GOT3 (cell line): ENCODE measurements around the gene DYNLRB1.

Experiments used
- DNase-seq: peaks from one replicate; lab custom pipeline; 2025; ENCODE audit warnings: mixed read lengths; lab: John Stamatoyannopoulos, UW

Gene DYNLRB1

GRCh38 chr20:34534391-34535165, 18.4 kb downstream of the DYNLRB1 start:
- no peak for DNase-seq

GRCh38 chr20:34535301-34535840, 19.1 kb downstream of the DYNLRB1 start:
- DNase-seq, result no peak

GRCh38 chr20:34535857-34536256, 19.6 kb downstream of the DYNLRB1 start:
- DNase-seq, result no peak

DNA sequence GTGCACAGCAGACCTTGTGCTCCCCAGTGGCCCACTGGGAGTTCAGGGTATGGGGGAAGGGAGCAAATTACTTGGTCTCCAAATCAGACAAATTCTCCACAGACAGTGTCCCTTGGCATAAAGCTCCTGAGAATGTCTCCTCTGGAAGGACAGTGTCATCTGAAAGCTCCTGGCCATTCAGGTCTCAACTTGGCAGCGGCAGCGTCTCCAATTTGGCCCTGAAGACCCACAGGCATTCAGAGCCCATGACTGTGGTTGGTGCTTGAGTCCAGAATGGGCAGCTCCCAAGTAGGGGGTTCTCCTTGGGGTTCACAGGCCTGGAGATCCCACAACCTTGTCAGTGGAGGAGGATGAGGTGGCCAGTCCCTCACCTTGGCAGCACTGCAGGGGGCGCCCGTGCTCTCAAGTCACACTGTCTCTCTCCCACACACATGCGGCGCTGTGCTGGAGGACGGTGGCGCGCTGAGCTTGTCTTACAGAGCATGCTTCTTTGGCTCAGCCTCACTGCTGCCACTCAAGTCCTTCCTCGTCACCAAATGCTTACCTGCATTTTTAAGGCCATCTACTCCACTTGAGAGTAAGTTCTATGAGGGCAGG, 20.7 kb downstream of the DYNLRB1 start:
- no peak for DNase-seq

DNA sequence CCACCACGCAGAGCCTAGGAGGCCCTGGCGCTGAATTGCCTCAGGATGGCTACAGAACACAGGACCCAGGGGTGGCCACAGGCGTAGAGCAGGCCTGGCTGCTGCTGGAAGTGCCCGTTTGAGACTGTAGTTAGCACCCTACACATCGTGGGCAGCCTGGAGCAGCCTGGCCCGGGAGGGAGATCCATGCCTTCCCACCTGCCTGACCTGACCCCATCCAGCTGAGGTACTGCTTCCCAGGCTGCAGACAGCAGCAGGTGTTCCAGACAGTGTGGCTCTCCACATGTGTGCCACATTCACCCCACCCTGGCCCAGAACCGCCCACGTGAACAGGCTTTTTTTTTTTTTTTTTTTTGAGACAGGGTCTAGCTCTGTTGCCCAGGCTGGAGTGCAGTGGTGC, 21.4 kb downstream of the DYNLRB1 start:
- no peak for DNase-seq

GRCh38 chr20:34538671-34539123, 22.5 kb downstream of the DYNLRB1 start:
- DNase-seq, result no peak

DNA sequence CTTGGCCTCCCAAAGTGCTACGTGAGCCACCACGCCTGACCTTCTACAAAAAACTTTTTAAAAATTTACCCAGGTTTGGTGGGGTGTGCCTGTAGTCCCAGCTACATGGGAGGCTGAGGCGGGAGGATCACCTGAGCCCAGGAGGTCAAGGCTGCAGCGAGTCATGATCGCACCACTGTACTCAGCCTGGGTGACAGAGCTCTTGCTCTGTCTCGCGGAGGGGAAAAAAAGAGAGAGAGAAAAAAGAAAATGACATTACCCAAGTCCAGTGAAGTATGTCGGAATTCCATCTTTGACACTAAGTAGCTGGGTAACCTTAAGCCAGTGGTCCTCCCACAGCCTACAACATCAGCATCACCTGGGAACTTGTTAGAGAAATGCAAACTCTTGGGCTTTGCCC, 23.5 kb downstream of the DYNLRB1 start:
- DNase-seq, result no peak

GRCh38 chr20:34540596-34541263, 24.5 kb downstream of the DYNLRB1 start:
- DNase-seq, result no peak

- DNase-seq, result no peak
These were observed 25.2 kb downstream of the DYNLRB1 start for GRCh38 chr20:34541264-34541901.

GRCh38 chr20:34541917-34542316, 25.7 kb downstream of the DYNLRB1 start:
- DNase-seq, result no peak

- no peak for DNase-seq
These were observed 26.2 kb downstream of the DYNLRB1 start for GRCh38 chr20:34542439-34542838.

DNA sequence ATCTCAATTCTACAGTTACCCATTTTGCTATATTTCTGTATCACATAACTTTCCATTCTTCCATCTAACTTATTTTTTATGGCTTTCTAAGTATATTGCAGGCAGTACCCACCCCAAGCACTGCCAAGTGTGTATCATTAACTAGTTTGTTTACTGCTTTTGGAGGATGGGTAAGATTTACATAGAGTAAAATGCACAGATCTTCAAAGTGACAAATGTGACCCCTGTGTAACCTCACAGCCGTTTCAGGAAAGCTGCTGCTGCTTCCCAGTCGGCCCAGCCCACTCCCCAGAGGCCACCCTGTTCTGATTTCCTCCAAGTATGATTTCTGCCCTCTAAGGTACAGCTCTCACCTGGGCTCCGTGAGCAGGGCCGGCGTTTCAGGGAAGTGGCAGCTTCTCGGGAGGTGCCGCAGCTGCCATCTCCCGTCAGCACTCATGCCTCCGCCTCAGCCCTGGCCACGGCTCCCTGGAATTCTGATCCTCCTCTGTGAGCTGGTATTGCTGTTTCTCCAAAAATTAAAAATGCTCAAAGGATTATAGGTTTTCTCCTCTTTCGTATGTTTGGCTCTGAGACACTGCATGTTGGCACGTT, 27.3 kb downstream of the DYNLRB1 start:
- no peak for DNase-seq

DNA sequence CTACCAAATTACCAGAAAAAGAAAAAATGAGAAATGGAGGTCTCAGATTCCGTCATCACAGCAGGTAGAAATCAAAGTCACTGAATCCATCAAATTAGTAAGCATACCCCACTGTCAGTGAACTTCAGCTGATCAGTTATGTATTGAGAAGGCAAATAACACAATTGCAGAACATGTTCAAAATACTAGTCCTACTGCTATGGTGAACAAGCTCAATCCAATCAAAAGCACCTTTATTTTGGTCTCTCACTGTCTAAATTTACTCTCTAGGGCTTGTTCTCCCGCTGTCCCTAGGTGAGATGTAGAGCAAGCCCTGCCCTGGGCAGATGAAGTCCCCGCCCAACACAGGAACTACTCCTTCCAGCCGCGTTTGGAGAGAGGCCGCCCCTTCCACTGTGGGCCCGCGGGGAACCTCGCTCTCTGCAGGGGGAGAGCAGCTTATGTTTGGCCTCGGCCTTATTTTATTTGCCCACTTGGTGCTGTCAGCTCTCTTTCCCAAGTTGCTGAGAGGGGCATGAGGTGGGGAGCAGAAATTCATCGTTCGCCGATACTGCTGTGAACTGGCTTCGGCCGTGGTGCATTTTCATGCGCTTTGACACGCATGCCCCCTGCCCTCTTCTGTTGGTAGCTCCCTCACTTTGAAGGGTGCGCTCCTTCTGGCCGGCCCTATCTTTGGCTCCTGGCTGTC, 28.0 kb downstream of the DYNLRB1 start:
- DNase-seq, result peak; percentile 93

DNA sequence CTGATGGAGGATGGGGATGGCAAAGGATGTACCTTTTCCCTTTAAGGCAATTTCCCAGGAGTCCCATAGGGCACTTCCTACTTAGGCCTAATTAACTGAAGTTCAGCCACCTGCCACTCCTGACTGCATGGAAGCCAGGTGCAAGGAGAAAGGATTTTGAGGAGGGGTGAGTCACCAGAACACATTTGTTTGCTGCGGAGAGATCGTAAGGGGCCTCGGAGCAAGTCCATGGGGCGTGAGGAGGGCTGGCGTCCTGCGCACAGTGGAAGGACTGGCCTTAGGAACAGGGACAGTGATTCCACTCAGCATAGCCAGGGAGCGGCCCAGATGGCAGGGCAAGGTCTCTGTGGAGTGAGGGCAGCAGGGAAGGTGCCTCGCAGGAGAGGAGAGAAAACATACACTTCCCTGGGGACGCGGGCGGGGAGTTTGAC, 30.5 kb downstream of the DYNLRB1 start:
- DNase-seq, result no peak

DNA sequence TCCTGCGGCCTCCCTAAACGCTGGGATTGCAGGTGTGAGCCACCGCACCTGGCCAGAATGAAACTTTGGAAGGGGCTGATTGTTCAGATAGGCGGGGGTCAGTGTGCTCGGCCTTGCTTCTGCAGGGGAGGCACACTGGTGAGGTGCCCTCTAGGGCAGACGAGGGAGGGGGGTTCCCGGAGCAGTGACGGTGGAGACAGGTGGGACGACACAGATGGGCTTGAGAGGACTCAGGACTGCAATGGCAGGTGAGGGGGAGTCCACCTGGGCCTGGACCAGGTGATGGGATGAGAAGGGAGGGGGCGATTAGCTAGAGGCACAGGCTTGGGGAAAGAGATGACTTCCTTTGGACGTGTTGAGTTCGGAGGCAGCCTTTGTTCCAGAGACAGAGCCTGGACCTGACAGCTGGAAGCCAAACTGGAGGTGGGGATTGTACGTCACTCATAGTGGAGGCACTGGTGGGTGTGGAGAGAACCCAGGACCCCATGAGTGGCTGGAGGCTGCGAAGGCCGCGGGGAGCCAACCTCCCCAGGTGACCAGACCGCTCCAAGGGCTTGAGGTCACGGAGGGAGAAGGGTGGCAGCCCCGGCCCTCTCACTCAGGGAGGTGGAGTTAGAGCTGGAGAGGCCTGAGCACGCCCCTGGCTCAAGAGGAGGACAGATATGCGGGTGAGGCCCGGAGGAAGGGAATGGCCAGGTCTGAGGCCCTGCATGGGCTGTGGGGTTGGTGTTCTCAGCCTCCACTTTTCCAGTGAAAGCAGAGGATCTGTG, 31.8 kb downstream of the DYNLRB1 start:
- DNase-seq, result no peak

- DNase-seq, result no peak
These were observed 33.2 kb downstream of the DYNLRB1 start for GRCh38 chr20:34549291-34549928.

GRCh38 chr20:34549929-34550305, 33.7 kb downstream of the DYNLRB1 start:
- no peak for DNase-seq

GRCh38 chr20:34552569-34552968, 36.3 kb downstream of the DYNLRB1 start:
- no peak for DNase-seq

DNA sequence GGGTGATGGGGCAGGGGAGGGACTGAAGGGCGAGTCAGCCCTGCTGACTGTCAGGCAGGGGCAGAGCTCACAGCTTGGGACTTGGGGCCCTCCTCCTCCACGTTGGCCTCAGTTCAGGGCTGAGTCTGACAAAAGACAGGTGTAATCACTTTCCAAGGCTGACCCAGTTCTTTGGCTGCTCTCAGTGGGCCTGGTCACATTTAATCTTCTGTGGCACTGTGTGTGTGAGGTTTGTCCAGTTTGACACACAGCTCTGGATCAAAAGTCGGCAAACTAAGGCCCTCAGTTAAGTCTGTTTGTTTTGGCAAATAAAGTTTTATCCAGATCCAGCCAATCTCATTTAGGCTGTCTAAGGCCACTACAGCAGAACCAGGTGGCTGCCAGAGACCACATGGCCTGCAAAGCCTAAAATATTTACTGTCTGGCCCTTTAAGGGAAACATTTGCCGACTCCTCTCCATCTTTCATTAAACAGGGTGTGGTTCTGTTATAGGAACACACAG, 37.2 kb downstream of the DYNLRB1 start:
- no peak for DNase-seq

- no peak for DNase-seq
These were observed 41.7 kb downstream of the DYNLRB1 start for GRCh38 chr20:34557936-34558319.
